Trophoblast cell (in vitro differentiated cells and primary cell): ENCODE results near the gene ZP2.

Experiments used
- DNase-seq, 2 donors: peaks; one replicate each; pipeline ENCODE4 v3.0.0-alpha.2; 2016
- H2AFZ ChIP-seq: 2 replicates; pipeline ENCODE4 v1.6.1; 2013; ENCODE audit warnings: low read length, moderate library complexity, mild to moderate bottlenecking; ENCODE audit not compliant: insufficient read depth, poor library complexity
- H2AK5ac ChIP-seq: 2 replicates; pipeline ENCODE4 v1.6.1; 2013; ENCODE audit warnings: mild to moderate bottlenecking, low read length
- H2BK120ac ChIP-seq: 2 replicates; pipeline ENCODE4 v1.6.1; 2013; ENCODE audit warnings: low read length, mild to moderate bottlenecking, moderate library complexity; ENCODE audit not compliant: insufficient read depth, poor library complexity
- H2BK12ac ChIP-seq: 2 replicates; pipeline ENCODE4 v1.6.1; 2013; ENCODE audit warnings: mild to moderate bottlenecking, low read length, moderate library complexity
- H2BK5ac ChIP-seq: 2 replicates; pipeline ENCODE4 v1.6.1; 2013; ENCODE audit warnings: low read length, low read depth, moderate library complexity, mild to moderate bottlenecking; ENCODE audit not compliant: poor library complexity
- H3K14ac ChIP-seq: 2 replicates; pipeline ENCODE4 v1.6.1; 2013; ENCODE audit warnings: mild to moderate bottlenecking, low read length
- H3K18ac ChIP-seq: 2 replicates; pipeline ENCODE4 v1.6.1; 2013; ENCODE audit warnings: mild to moderate bottlenecking, low read length
- H3K23ac ChIP-seq: 2 replicates; pipeline ENCODE4 v1.6.1; 2013; ENCODE audit warnings: low read length
- H3K27ac ChIP-seq: 2 replicates; pipeline ENCODE4 v1.5.1; 2013; ENCODE audit warnings: low read depth, mild to moderate bottlenecking, inconsistent platforms, low read length, moderate library complexity
- H3K27me3 ChIP-seq: 2 replicates; pipeline ENCODE4 v1.6.1; 2013; ENCODE audit warnings: inconsistent platforms, mild to moderate bottlenecking, low read length, moderate library complexity; ENCODE audit not compliant: insufficient read depth
- H3K36me3 ChIP-seq, 2 experiments: 1 replicate in 1 of 2; 2 replicates in 1 of 2; pipeline ENCODE4 v1.6.1; 2013; ENCODE audit warnings: low read length in 2 of 2, mild to moderate bottlenecking in 2 of 2, moderate library complexity in 1 of 2; ENCODE audit not compliant: insufficient read depth in 2 of 2, control insufficient read depth in 1 of 2
- H3K4ac ChIP-seq: 2 replicates; pipeline ENCODE4 v1.6.1; 2013; ENCODE audit warnings: low read depth, mild to moderate bottlenecking, low read length, moderate library complexity
- H3K4me1 ChIP-seq, 2 experiments: 1 replicate in 1 of 2; 2 replicates in 1 of 2; pipeline ENCODE4 v1.6.1; 2013; ENCODE audit warnings: low read length in 2 of 2, mild to moderate bottlenecking in 2 of 2, moderate library complexity in 1 of 2; ENCODE audit not compliant: insufficient read depth in 2 of 2, control insufficient read depth in 1 of 2
- H3K4me2 ChIP-seq: 2 replicates; pipeline ENCODE4 v1.6.1; 2013; ENCODE audit warnings: inconsistent platforms, mild to moderate bottlenecking, low read length, moderate library complexity
- H3K4me3 ChIP-seq: 2 replicates; pipeline ENCODE4 v1.5.1; 2013; ENCODE audit warnings: mild to moderate bottlenecking, low read depth, low read length, inconsistent platforms
- H3K79me1 ChIP-seq: one replicate; pipeline ENCODE4 v1.6.1; 2013; ENCODE audit warnings: low read length
- H3K79me2 ChIP-seq: 2 replicates; pipeline ENCODE4 v1.6.1; 2013; ENCODE audit warnings: low read length, mild to moderate bottlenecking; ENCODE audit not compliant: control insufficient read depth, insufficient read depth, poor library complexity
- H3K9ac ChIP-seq: 2 replicates; pipeline ENCODE4 v1.6.1; 2013; ENCODE audit warnings: mild to moderate bottlenecking, low read length
- H3K9me3 ChIP-seq: 2 replicates; pipeline ENCODE4 v1.6.1; 2013; ENCODE audit warnings: low read depth, mild to moderate bottlenecking, control low read depth, inconsistent platforms, low read length; ENCODE audit not compliant: insufficient read depth
- H4K12ac ChIP-seq: 2 replicates; pipeline ENCODE4 v1.6.1; 2013; ENCODE audit warnings: low read depth, mild to moderate bottlenecking, low read length, moderate library complexity
- H4K8ac ChIP-seq: 2 replicates; pipeline ENCODE4 v1.6.1; 2013; ENCODE audit warnings: low read depth, mild to moderate bottlenecking, low read length, moderate library complexity
- H4K91ac ChIP-seq: one replicate; pipeline ENCODE4 v1.6.1; 2013; ENCODE audit warnings: low read depth, mild to moderate bottlenecking, low read length, moderate library complexity
- WGBS: extraction: QIAGEN DNeasy Blood & Tissue Kit; methylation state at CpG from one replicate; pipeline ENCODE4 v1.1.7; 2013; ENCODE audit warnings: missing lambda C conversion rate; ENCODE audit not compliant: insufficient read length, insufficient coverage; ENCODE audit errors: extremely low coverage; 5-methylcytosine and 5-hydroxymethylcytosine counted together

Gene ZP2

GRCh38 chr16:21192991-21193390, 18.4 kb downstream of the ZP2 start:
- WGBS, result no CpG with 5 or more reads among the region's 1 CpG
- peaks cover 2 to 3% of the 10 kb centered on the region in 2 experiments for H3K4me1 ChIP-seq
- H2BK12ac ChIP-seq, result no peak overlapping the region
- no peak overlapping the region for H3K9ac ChIP-seq
- H3K36me3 ChIP-seq, result no peaks in the 10 kb centered on the region
- no peak overlapping the region for H4K8ac ChIP-seq
- no peak overlapping the region for H2BK5ac ChIP-seq
- H3K4ac ChIP-seq, result no peak overlapping the region
- H3K9me3 ChIP-seq, result peaks cover 2% of the 10 kb centered on the region
- no peak overlapping the region for H3K18ac ChIP-seq
- no peak for DNase-seq
- no peaks in the 10 kb centered on the region for H3K79me1 ChIP-seq
- no peak overlapping the region for H2AK5ac ChIP-seq
- no peak overlapping the region for H2AFZ ChIP-seq
- no peaks in the 10 kb centered on the region for H3K79me2 ChIP-seq
- H3K27me3 ChIP-seq, result no peaks in the 10 kb centered on the region
- H3K4me2 ChIP-seq, result no peak overlapping the region
- H4K91ac ChIP-seq, result no peak overlapping the region
- H3K4me3 ChIP-seq, result no peak overlapping the region
- H2BK120ac ChIP-seq, result no peak overlapping the region
- no peak overlapping the region for H3K27ac ChIP-seq
- H4K12ac ChIP-seq, result no peak overlapping the region
- no peak overlapping the region for H3K14ac ChIP-seq
- H3K23ac ChIP-seq, result no peak overlapping the region

GRCh38 chr16:21190599-21190998, 20.8 kb downstream of the ZP2 start:
- H3K14ac ChIP-seq, result no peak overlapping the region
- peaks cover 2 to 3% of the 10 kb centered on the region in 2 experiments for H3K4me1 ChIP-seq
- H2BK120ac ChIP-seq, result no peak overlapping the region
- H2AFZ ChIP-seq, result no peak overlapping the region
- H3K9ac ChIP-seq, result no peak overlapping the region
- no peak overlapping the region for H3K4me3 ChIP-seq
- H3K9me3 ChIP-seq, result peaks cover 2% of the 10 kb centered on the region
- no peaks in the 10 kb centered on the region for H3K27me3 ChIP-seq
- H3K27ac ChIP-seq, result no peak overlapping the region
- H2AK5ac ChIP-seq, result no peak overlapping the region
- no peak overlapping the region for H3K18ac ChIP-seq
- no peak overlapping the region for H3K23ac ChIP-seq
- no peak overlapping the region for H4K8ac ChIP-seq
- DNase-seq, result no peak
- H4K12ac ChIP-seq, result no peak overlapping the region
- H3K79me1 ChIP-seq, result no peaks in the 10 kb centered on the region
- no peak overlapping the region for H3K4ac ChIP-seq
- no peak overlapping the region for H2BK12ac ChIP-seq
- no peak overlapping the region for H4K91ac ChIP-seq
- no peak overlapping the region for H2BK5ac ChIP-seq
- H3K36me3 ChIP-seq, result no peaks in the 10 kb centered on the region
- no peak overlapping the region for H3K4me2 ChIP-seq
- H3K79me2 ChIP-seq, result no peaks in the 10 kb centered on the region

GRCh38 chr16:21190013-21190412, 21.4 kb downstream of the ZP2 start:
- H2BK12ac ChIP-seq, result no peak overlapping the region
- DNase-seq, result no peak

DNA sequence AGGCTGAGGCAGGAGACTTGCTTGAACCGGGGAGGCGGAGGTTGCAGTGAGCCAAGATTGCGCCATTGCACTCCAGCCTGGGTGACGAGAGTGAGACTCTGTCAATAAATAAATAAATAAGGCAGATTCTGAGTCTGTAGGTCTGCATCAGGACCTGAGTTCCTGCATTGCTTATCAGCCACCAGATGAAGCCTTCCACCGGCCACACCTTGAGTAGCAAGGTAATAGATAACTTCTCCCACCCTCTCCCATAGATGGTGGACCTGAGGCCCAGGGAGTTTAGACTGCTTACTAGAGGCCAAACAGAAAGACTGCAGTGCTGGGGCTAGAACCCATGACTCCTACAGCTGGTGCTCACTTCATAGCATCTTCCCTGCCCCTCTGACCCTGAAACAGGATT, 22.1 kb downstream of the ZP2 start:
- Histone ChIP-seq H3K27me3 (no peaks in the 10 kb centered on the region), H4K91ac (no peak overlapping the region), H4K8ac (no peak overlapping the region), H3K79me1 (no peaks in the 10 kb centered on the region), H3K14ac (no peak overlapping the region), H3K9ac (no peak overlapping the region), H2BK12ac (no peak overlapping the region), H3K36me3 (no peaks in the 10 kb centered on the region), H3K18ac (no peak overlapping the region), H2BK5ac (no peak overlapping the region), H3K4ac (no peak overlapping the region), H3K4me1 (peaks cover 2 to 3% of the 10 kb centered on the region in 2 experiments), H4K12ac (no peak overlapping the region), H3K79me2 (no peaks in the 10 kb centered on the region), H2AK5ac (no peak overlapping the region), H2AFZ (no peak overlapping the region), H3K27ac (no peak overlapping the region), H3K23ac (no peak overlapping the region), H3K4me2 (no peak overlapping the region), H2BK120ac (no peak overlapping the region), H3K4me3 (no peak overlapping the region), H3K9me3 (peaks cover 2% of the 10 kb centered on the region)
- DNase-seq, result no peak
- WGBS, result no CpG with 5 or more reads among the region's 5 CpGs

More at GRCh38 chr16:21190013-21190412, 21.4 kb downstream of the ZP2 start:
- H2BK120ac ChIP-seq, result no peak overlapping the region
- H3K4ac ChIP-seq, result no peak overlapping the region
- no peak overlapping the region for H2AFZ ChIP-seq
- WGBS, result no CpG with 5 or more reads among the region's 4 CpGs
- H3K23ac ChIP-seq, result no peak overlapping the region
- no peaks in the 10 kb centered on the region for H3K36me3 ChIP-seq
- H3K9me3 ChIP-seq, result peaks cover 2% of the 10 kb centered on the region
- no peak overlapping the region for H2BK5ac ChIP-seq
- no peak overlapping the region for H4K8ac ChIP-seq
- no peak overlapping the region for H3K9ac ChIP-seq
- H3K18ac ChIP-seq, result no peak overlapping the region
- H3K4me3 ChIP-seq, result no peak overlapping the region
- H4K12ac ChIP-seq, result no peak overlapping the region
- no peaks in the 10 kb centered on the region for H3K79me2 ChIP-seq
- H3K27ac ChIP-seq, result no peak overlapping the region
- no peak overlapping the region for H3K4me2 ChIP-seq
- H3K4me1 ChIP-seq, result peaks cover 2 to 3% of the 10 kb centered on the region in 2 experiments
- no peak overlapping the region for H4K91ac ChIP-seq
- H2AK5ac ChIP-seq, result no peak overlapping the region
- no peaks in the 10 kb centered on the region for H3K79me1 ChIP-seq
- H3K14ac ChIP-seq, result no peak overlapping the region
- no peaks in the 10 kb centered on the region for H3K27me3 ChIP-seq
